Keratinocyte (primary cell): ENCODE results near the gene HTR3C.

Source experiments
- EZH2 ChIP-seq: IDR thresholded peaks from one replicate; pipeline ENCODE4 v1.6.1; 2012; ENCODE audit warnings: inconsistent platforms, mild to moderate bottlenecking, low read length, moderate library complexity
- TF ChIP-seq, protein P1 (sequence below), 3 experiments: IDR thresholded peaks in 1 of 3; conservative IDR thresholded peaks in 1 of 3; optimal IDR thresholded peaks in 1 of 3; 2 replicates in 2 of 3; 3 replicates in 1 of 3; pipeline versions ENCODE3 to v1.5.1; 2011; ENCODE audit warnings: low read length in 3 of 3, mild to moderate bottlenecking in 3 of 3, moderate library complexity in 2 of 3, control low read depth in 1 of 3, inconsistent platforms in 1 of 3; ENCODE audit not compliant: insufficient read depth in 2 of 3; ENCODE audit errors: extremely low read depth in 1 of 3

GRCh38 chr3:184066211-184066610 lies 13.4 kb downstream of the HTR3C start:
- TF ChIP-seq, protein P1, sequence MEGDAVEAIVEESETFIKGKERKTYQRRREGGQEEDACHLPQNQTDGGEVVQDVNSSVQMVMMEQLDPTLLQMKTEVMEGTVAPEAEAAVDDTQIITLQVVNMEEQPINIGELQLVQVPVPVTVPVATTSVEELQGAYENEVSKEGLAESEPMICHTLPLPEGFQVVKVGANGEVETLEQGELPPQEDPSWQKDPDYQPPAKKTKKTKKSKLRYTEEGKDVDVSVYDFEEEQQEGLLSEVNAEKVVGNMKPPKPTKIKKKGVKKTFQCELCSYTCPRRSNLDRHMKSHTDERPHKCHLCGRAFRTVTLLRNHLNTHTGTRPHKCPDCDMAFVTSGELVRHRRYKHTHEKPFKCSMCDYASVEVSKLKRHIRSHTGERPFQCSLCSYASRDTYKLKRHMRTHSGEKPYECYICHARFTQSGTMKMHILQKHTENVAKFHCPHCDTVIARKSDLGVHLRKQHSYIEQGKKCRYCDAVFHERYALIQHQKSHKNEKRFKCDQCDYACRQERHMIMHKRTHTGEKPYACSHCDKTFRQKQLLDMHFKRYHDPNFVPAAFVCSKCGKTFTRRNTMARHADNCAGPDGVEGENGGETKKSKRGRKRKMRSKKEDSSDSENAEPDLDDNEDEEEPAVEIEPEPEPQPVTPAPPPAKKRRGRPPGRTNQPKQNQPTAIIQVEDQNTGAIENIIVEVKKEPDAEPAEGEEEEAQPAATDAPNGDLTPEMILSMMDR (optimal IDR thresholded peaks at IDR 0.05 in 1 of 3, IDR thresholded peaks at IDR 0.05 in 1 of 3, conservative IDR thresholded peaks at IDR 0.05 in 1 of 3; ENCODE audit: extremely low read depth in 1 of 3, insufficient read depth in 2 of 3, low read length in 3 of 3): no peak
- no peak for TF ChIP-seq EZH2
